NCI-H1930 (cell line): Measurements from ENCODE around the gene STUM.
"Not testable (repeated sequence)": the region's sequence is repeated elsewhere in the genome, so short reads cannot be mapped to it uniquely, and the experiment has no call there.

Source experiments
- DNase-seq, 2 experiments: peaks; one replicate each; lab custom pipeline; 2025; lab: John Stamatoyannopoulos, UW

STUM gene

DNA sequence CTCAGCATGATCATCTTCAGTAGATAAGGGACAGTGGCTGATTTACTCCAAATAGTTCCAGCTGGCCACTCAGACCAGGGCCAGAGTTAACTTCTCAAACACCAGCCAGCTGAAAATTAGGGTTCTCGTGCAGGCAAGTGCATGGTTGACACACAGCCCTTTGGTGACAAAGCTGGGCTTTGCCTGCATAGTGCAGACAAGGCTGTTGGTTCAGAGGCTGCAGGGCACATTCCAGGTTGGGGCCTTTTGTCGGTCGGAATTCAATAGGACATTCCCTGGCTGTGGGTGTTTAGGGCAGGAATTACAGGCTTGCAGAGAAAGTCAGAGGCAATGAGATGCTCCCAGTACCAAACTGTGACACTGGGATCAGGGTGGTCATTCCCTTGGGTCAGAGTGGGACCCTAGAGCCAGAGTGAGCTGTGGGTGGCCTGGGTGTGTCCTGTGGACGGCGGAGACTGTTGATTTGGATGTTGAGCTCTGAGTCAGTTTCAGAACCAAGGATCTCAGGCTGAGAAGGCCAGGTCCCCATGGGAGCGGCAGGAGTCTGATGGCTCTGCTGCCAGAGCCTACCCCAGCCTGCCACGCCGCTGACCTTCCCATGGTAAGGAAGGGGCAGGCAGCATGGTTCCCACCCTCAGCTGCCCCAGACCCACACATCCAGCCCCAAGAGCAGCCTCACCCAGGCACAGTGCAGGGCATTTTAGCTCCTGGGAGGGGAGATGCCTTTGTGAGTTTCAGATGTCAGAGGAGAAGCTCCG is 56.2 kb downstream of the STUM start:
- DNase-seq, result no peak

DNA sequence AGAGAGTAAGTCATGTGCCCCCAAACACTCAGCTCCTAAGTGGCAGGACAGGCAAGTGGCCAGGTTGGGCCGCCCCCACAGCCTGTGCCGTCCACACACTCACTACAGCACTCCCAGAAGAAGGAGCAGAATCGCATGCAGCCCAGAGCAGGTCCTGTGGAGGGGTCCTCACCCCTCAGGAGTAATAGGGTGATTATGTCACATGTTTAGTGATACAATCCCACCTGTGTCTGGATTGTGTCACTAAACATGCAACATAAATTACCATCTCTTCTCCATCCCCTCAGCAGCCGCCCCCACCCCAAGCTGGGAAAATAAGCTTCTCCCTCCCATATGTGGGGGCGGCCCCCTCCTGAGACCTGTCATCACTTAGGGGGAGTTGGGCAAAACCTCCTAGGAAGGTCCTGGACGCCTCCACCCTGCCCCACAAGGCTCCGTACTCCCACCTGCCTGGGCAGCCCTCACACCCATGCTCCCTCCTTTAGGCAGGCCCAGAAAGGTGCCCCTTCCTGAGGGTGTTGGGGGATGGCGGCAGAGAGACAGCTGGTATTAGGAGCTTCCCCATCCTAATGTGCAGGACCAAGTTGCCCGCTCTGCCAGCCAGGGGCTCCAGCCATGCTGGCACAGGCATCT is 56.9 kb downstream of the STUM start:
- no peak for DNase-seq

DNA sequence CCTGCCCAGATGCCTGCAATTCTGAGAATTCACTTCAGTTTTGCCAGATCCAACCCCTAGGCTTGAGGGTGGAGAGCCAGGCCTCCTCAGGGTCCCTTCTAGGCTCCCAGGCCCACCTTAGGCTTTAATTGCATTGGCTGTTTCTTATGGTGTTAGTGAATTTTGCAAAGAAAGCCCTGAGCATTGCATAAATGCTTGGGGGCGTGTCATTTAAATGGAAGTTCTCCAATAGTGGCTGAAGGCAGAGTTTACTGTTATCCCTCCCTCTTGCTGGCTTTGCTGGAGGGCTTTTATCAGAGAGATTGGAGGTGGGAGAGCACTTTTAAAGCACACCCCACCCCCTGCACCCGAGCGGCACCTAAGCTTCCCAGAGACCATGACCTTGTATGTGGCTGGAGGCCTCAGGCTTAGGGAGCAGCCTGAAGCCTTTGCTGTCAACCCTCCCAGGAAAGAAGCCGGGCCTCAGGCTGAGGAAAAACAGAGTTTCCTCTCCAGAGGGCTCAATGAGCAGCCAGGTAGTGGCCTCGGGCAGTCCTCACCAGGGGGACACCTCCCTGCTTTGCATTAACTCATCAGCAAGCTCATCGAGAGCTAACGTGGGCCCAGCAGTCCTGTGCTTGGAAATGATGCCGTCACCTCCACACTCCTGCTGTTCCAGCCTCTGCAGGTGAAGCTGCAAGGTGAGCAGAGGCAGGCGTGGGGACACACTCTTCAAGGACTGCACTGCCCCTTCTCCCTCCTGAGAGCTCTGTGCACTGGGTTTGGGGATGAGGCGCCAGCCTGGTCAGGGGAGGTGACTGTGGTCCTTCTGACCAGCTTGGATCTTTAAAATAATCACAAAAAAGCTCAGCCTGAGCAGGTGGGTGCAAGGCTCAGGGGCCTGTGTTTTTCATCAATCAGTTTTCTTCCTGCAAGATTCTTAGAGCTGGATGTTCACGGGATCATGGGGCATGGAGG is 58.0 kb downstream of the STUM start:
- no peak for DNase-seq

DNA sequence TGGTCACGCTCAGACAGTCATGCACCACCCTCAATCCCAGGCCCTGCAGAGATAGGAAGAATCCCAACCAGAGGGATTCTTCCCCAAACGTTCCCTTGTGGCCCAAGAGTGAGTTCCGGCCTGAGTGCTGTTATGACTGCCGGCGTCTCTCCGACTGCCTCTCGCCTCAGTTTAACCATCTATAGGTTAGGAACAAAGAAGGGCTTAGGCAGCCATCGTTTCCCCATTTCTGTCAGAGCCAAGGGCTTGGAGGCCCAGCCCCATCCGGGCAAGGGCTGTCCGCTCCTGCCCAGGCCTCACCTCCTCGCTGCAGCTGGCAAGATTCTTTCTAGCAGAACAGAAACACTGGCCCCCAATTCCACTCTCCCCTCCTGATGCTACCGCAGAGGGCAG is 58.7 kb downstream of the STUM start:
- DNase-seq, result no peak

DNA sequence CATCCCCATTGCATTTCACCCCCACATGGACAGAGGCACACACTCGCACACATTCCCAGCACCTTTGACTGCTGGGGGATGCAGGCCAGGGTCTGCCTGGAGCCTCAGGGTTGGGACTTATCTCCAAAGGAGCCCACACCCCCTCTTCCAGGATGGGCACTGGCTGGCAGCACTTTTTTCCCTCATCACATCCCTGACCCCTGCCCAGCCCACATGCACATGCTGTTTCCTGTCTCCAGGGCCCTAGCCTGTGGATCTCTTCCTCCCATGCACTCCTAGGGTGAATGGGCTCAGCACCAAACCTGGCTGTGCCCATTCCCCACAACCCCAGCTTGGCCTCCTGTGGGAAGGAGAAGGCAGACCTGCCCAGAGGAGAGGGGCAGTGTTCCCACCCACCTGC is 59.3 kb downstream of the STUM start:
- no peak for DNase-seq

DNA sequence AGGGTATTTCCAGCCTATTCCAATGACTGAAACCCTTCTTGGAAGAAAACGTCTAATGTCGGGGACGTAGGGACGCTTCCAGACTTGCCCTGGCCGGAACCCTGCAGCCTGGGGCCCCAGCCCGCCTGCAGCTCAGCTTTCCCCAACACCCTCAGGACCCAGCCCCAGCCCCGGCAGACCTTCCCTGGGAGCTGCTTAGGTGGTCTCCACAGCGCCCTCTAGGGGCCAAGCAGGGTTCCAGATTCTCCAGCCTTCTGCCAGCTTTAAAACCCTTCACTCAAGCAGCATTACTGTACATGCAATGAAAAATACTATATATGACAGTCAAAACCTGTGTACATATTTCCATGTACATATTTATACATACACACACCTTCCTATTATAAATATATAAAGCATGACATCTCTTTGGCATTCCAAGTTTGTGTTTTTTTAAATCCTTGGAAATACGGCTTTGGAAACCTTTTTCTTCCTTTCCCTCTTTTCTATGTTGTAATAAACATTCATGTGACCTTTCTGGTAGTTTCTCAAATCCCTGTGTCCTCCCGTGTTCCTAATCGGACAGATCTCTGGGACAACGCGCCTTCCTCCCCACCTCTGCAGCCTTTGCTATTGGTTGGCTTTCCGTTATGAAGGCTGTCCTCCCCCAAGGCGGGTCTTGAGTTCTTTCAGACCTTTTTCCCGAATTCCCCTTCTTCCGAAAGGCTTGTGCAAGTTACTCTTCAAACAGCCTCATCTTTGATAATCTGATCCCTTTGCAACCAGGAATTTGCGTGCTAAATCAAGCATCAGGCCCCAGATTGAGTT is 60.3 kb downstream of the STUM start:
- peak; percentile 60 to 68 for DNase-seq

DNA sequence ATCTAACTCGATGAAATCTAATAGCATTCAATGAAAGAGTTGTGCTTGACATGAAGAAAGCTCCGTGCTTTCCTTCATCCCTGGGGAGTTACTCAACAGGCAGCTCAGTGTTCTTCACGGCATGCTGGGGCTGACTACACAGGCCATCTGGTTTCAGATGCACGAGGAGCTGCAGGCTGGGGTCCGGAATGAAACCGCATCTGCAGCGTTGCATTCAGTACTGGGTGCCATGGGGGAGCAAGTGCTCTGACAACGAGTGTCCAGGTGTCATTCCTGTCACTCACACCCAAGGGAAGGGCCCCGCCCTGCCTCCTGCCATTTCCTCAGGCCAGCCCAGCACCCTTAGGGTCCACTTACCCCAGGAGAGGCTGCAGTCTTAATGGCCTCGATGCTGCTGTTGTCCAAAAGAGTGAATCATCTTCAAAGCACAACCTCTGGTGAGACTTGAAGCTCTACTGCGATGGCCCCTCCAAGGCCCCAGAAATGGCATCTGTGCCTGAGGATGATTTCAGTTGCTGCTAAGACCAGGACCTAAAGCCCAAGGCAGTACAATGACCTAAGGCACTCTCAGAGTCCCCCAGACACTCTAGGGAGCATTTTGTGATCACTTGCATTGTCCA is 61.4 kb downstream of the STUM start:
- no peak for DNase-seq

DNA sequence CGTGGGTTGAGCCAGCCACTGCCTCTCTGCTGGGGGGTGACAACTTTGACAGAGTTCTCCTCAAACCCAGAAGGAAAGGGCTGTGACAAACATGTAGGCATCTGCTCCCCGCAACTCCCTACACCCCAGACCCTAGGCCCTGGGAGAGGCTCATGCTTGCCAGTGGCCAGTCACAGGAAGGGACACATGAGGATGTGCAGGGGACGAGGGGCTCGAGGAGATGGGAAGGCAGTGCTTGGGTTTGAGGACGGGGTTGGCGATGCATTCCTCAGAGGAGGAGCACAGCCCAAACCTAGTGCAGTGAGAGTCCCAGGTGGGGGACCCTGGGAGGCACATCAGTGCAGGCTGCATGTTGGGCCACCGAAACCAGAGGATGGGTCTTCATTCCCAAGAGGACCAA is 62.1 kb downstream of the STUM start:
- no peak for DNase-seq

DNA sequence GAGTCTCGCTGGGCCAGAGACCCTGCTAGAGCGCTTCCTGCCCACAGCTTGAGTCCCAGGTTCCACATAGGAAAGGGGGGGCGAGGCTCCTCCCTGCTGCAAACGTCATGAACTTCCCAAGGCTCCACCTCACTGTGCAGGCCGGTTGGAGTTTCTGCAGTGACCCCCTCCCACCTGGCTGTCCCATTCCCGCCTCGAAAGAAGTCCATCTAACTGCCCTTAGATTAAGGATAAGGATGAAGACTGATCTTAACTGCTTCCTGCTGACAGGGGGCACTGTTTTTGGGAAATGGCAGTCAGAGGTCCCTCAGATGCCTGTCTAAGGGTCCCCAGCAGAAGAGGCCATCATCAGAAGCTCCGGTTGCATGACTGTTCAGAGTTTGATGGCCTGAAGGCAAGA is 62.7 kb downstream of the STUM start:
- DNase-seq, result no peak

DNA sequence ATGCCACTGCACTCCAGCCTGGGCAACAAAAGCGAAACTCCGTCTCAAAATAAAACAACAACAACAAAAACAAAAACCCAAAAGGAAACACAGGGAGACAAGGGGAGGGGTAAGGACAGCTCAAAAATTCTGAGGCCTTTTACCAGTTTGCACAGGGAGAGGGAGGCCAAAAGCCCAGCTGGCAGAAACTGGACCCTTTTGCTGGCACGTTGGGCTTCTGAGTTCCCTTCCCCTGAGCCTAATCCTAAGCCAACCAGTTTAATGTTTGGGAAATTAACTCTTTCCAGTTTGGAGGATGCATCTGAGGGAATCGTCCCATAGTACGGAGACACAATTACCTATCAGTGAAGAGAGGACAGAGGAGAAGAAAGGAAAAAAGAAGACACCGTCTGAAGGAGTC is 63.4 kb downstream of the STUM start:
- DNase-seq, result not testable (repeated sequence)

DNA sequence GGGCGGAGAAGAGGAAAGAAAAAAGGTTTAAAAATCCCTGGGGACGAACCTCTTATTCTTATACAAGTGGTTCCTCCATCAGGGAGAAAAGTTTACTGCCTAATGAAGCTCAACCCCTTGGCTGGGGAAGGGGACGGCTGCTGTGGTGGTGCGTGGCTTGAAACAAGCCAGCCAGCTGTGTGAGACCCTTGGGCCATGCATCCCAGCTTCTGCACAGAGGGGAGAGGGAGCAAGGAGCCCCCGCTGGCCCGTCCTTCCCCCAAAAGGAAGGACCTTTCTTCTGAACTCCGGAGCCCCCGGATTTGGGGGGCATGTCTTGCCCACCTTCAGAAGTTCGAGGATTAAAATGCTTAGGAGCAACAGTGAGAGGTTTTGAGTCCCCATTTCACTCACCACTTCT is 67.3 kb downstream of the STUM start:
- DNase-seq, result no peak

DNA sequence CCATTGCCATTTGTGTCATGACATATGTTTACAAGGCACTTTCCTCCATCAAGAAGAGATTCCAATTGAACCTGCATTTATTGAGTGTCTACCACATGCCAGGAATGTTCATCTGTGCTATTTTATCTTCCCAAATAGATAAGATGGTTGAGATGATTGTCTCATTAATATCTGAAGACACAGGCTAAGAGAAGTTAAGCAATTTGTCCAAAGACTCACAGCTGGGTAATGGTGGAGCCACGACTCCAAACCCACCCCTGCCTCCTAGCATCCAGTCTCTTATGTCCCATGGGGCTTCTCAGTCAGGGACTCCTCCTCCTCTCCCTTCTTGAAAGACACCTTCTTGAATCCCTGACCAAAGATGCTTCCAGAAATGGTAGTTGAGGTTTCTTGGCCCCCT is 68.1 kb downstream of the STUM start:
- DNase-seq, result no peak

DNA sequence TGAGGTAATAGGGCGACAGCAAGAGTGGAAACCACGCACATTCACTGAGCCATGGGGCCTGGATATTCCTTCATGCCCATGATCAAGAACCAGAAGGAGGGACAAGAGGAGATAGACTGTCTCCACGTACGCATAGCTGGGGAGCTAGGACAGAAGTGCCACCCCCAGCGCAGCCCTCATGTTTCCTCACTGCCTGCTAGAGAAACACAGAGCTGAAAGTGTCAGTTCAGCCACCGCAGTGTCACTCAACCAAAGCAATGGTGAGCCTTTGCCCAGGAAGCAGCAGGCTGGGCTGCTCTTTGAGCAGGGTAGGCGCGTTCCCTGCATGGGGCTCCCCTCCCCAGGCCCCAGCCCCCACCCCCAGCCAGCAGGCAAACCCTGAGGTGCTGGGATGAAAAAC is 68.5 kb downstream of the STUM start:
- DNase-seq, result no peak

DNA sequence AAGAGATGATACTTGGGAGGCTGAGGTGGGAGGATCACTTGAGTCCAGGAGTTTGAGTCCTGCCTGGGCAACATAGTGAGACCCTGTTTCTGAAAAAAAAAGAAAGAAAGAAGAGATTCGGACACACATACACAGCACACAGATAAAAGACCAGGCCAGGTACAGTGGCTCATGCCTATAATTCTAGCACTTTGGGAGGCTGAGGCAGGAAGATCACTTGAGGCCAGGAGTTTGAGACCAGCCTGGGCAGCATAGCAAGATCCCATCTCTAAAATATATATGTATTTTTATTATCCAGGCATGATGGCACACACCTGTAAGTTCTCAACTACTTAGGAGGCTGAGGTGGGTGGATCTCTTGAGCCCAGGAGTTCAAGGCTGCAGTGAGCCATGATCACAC is 69.2 kb downstream of the STUM start:
- not testable (repeated sequence) for DNase-seq

DNA sequence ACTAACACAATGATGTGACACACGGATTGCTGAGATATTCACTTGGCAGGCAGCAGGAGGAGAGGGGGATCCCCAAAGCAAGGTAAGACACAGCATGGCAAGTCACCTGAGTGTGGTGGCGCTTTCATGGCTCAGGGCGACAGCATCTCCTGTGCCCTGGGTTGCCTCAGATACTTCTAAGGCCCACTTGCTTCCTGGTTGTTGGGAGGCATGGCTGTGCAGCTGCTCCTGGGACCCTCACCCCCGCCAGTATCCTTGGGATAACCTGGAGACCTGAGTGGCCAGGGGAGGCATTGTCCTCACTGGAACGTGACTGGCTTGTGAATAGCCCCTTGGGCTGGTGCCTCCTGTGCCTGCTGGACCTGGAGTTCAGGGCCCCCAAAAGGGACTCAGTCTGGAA is 69.8 kb downstream of the STUM start:
- DNase-seq, result no peak

DNA sequence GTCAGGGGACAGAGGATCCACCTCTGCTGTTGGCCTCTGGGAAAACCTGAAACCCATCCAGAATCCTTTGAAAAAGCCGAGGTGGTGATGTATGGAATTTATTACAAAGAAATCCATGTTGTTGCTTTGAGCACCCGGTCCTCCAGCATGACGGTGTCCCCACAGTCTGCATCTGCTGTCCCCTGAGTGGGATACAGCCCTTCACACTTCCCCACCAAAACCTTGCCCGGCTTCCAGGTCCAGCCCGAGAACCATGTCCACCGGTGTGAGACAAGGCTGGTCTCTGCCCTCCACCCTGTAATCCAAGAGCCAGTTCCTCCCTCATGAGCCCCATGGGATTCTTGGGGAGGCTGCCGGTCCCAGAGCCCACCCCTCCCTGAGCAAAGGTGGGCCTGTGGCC is 70.5 kb downstream of the STUM start:
- no peak for DNase-seq

DNA sequence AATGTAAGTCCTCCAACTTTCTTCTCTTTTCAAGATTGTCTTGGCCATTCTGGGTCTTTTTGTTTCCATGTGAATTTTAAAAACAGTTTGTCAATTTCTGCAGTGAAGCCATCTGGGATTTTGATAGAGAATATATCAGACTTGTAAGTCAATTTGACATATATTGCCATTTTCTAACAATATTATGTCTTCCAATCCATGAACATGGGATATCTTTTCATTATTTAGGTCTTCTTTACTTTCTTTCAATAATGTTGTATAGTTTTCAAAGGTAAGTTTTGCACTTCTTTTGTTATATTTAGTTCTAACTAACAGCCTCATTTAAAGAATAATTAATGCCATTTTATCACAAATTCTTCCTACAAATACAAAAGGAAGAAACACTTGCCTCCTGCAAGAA is 73.4 kb downstream of the STUM start:
- DNase-seq, result no peak

DNA sequence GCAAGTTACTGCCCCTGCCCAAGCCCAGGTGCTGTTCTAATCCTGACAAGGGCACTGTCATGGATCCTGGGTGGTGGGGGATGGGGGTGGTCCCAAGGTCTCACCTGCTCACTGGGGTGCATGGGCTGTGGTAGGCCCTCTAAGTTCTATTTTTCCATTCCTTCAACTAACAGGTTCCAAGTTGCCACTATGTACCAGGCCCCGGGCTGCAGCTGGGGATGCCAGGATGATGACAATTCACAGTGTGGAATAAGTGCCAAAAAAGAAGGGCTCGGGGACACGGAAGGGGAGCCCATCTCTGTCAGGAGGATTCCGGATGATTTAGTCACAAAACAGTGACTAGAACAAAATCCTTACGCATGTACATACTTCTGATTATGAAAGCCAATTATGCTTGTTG is 76.0 kb downstream of the STUM start:
- DNase-seq, result no peak

DNA sequence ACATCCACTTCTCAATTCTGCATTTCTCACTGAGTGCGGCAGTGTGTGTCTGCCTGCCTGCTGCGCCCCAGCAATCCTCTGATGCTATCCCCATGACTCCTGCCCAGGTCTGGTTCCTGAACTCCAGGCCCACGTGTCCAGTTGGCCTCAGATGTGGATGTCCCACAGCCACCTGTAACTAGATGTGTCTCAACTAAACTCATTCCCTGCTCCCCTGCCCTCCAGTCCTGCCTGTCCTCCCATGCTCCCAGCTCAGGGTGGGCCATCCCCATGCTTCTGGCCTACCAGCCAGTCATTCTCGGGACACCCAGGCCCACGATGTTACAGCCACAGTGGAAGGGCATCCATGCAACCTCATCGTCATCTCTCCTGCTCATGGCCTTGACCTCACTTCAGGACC is 76.8 kb downstream of the STUM start:
- DNase-seq, result no peak

DNA sequence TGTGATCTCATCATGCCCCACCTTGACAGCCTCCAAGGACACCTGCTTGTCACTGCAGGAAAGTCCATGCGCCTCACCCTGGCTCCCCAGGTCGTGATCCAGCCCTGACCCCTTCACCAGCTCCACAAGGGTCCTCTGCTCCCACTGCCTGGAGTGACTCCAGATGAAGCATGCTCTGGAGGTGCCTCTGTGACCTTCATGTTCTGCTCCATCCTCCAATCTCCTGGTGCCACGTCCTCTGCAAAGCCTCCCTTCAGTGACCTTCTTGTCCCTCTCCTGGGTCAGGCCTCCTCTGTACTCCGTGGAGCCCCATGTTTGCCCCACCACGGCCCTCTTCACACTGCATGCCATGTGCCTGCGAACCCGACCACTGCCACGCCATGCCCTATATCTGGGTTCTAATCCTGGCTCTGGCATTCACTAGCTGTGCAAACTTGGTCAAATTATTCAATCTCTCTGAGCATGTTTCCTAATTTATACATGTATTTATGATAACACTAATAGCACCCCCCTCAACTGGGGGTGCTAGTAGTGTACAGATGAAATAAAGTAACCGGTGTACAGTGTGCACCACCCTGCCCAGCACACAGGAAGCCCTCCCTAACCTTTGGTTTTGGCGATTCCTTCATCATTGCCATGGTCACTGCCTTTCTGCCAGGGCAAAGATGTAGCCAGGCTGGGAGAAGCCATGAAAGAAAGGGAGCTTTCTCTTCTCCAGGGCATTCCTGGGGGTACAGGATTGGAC is 77.4 kb downstream of the STUM start:
- DNase-seq, result no peak

DNA sequence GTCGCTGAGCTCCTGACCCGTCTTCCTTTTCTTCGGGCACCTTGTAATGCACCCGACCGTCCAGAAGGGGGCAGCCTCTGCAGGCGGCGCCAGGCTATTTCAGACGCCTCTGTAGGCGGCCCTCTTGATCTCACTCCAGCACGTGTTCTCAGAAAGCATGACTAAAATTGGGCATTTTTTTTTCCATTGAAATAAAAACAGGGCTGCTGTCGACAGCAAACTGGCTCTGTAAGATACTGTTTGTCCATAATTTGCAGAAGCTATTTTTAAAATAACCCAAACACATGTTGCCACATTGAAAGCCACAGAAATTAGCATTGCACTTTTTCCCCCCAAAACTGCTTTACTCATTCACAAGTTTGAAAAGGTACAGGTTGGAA is 78.0 kb downstream of the STUM start:
- peak in 1 of 2 experiments; percentile 26 for DNase-seq
